Adrenal gland (tissue), 5 donors: ENCODE results near the gene ARIH2.

Source experiments
- POLR2A ChIP-seq, 2 donors: fragments of 450-650 bp; IDR thresholded peaks; one replicate each; pipeline ENCODE4 v1.6.1; 2017; ENCODE audit warnings: antibody characterized with exemption in 2 of 2, mild to moderate bottlenecking in 2 of 2, moderate library complexity in 1 of 2
- TF ChIP-seq, protein P1 (sequence below), 6 experiments: fragments of 450-650 bp in 4 of 6; fragments of 200-600 bp in 2 of 6; sonication (generic) in 1 of 6; IDR thresholded peaks; 1 replicate in 5 of 6; 2 replicates in 1 of 6; pipeline versions ENCODE4 v1.5.1 to v1.8.0; 2016 to 2021; ENCODE audit warnings: antibody characterized with exemption in 6 of 6, mild to moderate bottlenecking in 2 of 6, moderate library complexity in 1 of 6
- donor health status: DM: no; HTN: no; CAD: no.

DNA sequence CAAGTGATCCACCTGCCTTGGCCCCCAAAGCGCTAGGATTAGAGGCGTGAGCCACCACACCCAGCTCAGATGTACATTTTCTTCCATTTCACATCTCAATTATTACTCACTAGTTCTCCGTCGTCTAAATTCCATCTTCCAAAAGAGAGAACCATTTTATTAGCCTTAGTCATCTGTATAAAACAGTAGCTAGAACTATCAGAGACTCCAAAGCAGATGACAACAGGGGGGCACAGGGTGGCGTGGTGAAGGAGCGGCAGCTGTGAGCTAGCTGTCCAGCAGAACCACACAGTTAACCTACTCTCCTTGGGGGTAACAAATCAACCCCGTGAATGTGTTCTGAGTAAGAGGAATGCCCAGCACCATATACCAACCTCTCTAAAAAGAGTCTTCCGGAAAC is 27.0 kb upstream of the ARIH2 start:
- TF ChIP-seq, protein P1, sequence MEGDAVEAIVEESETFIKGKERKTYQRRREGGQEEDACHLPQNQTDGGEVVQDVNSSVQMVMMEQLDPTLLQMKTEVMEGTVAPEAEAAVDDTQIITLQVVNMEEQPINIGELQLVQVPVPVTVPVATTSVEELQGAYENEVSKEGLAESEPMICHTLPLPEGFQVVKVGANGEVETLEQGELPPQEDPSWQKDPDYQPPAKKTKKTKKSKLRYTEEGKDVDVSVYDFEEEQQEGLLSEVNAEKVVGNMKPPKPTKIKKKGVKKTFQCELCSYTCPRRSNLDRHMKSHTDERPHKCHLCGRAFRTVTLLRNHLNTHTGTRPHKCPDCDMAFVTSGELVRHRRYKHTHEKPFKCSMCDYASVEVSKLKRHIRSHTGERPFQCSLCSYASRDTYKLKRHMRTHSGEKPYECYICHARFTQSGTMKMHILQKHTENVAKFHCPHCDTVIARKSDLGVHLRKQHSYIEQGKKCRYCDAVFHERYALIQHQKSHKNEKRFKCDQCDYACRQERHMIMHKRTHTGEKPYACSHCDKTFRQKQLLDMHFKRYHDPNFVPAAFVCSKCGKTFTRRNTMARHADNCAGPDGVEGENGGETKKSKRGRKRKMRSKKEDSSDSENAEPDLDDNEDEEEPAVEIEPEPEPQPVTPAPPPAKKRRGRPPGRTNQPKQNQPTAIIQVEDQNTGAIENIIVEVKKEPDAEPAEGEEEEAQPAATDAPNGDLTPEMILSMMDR (IDR thresholded peaks at IDR 0.05) = no peak
- no peak for TF ChIP-seq POLR2A (IDR thresholded peaks at IDR 0.05)
